HepG2 (cell line): Measurements from ENCODE around the gene HEXD. TPM values are rescaled to one million over a fixed set of nuclear protein-coding genes. Genes with fewer than 3 reads are reported as not detected.

Experiments used
- ATAC-seq: fragments of 200-7000 bp; cut with Tn5 transposase; 3 replicates; pipeline ENCODE4 v1.9.1; 2020; ENCODE audit warnings: mild to moderate bottlenecking, moderate library complexity
- BruUV-seq: library from RNA; stranded (reverse); fragments of 400-500 nt; replicated peaks from 2 replicates; lab custom pipeline; 2021; lab: Mats Ljungman, UMichigan
- CTCF ChIA-PET: fragments of 300-600 bp; formaldehyde crosslinking; extraction: SDS; loops from one replicate; lab custom pipeline; 2021; ENCODE audit warnings: low total read pairs, inconsistent platforms, low intra/inter-chr PET ratio; lab: Yijun Ruan, JAX
- POLR2A ChIA-PET: fragments of 350-600 bp; sonication (Branson Sonifier 250); formaldehyde crosslinking; loops from one replicate; lab custom pipeline; 2020; ENCODE audit warnings: antibody characterized with exemption, inconsistent platforms; lab: Yijun Ruan, JAX
- DNase-seq: peaks from one replicate; pipeline ENCODE4 v3.0.0-alpha.2; 2015; ENCODE audit warnings: low spot score
- FAIRE-seq: peaks from 3 replicates; lab custom pipeline; 2011; peaks lifted over from hg19 to GRCh38; lab: Jason Lieb, UNC
- H2AFZ ChIP-seq: one replicate; pipeline ENCODE4 v1.6.1; 2011; ENCODE audit warnings: low read length, inconsistent platforms
- H3K27ac ChIP-seq: fragments of 300-600 bp; 3 replicates; pipeline ENCODE4 v1.8.0; 2011; ENCODE audit warnings: mixed run types, mild to moderate bottlenecking, mixed read lengths, low read length, inconsistent platforms; ENCODE audit not compliant: insufficient read depth; ENCODE audit errors: extremely low read length
- H3K27me3 ChIP-seq, 2 experiments: fragments of 200-600 bp in 1 of 2; 2 replicates in 1 of 2; 3 replicates in 1 of 2; pipeline versions ENCODE4 v1.6.0 to v1.8.0; 2011; ENCODE audit warnings: low read length in 2 of 2, mild to moderate bottlenecking in 2 of 2, moderate library complexity in 2 of 2, inconsistent platforms in 1 of 2; ENCODE audit not compliant: insufficient read depth in 2 of 2, control insufficient read depth in 1 of 2
- H3K36me3 ChIP-seq, 2 experiments: fragments of 200-600 bp in 1 of 2; replicated peaks in 1 of 2; 2 replicates in 1 of 2; 3 replicates in 1 of 2; pipeline versions ENCODE4 v1.5.1 to v1.8.0; 2011; ENCODE audit warnings: low read length in 2 of 2, inconsistent platforms in 1 of 2; ENCODE audit not compliant: insufficient read depth in 2 of 2, control insufficient read depth in 1 of 2
- H3K4me1 ChIP-seq: 2 replicates; pipeline ENCODE4 v1.5.1; 2012; ENCODE audit warnings: low read length, inconsistent platforms; ENCODE audit not compliant: insufficient read depth
- H3K4me2 ChIP-seq: 2 replicates; pipeline ENCODE4 v1.6.0; 2011; ENCODE audit warnings: low read depth, low read length, inconsistent platforms
- H3K4me3 ChIP-seq, 3 experiments: fragments of 200-600 bp in 1 of 3; sonication (generic), shearing (Covaris generic) in 1 of 3; replicated peaks in 1 of 3; 2 replicates each; pipeline ENCODE4 v1.5.1; 2011 to 2016; ENCODE audit warnings: low read length in 3 of 3, inconsistent platforms in 2 of 3, low read depth in 2 of 3, mild to moderate bottlenecking in 2 of 3, control low read depth in 1 of 3, mixed read lengths in 1 of 3; ENCODE audit not compliant: insufficient read depth in 1 of 3
- H3K79me2 ChIP-seq: one replicate; pipeline ENCODE4 v1.6.1; 2011; ENCODE audit warnings: low read length, inconsistent platforms; ENCODE audit not compliant: insufficient read depth
- H3K9ac ChIP-seq: 2 replicates; pipeline ENCODE4 v1.6.0; 2011; ENCODE audit warnings: mild to moderate bottlenecking, low read depth, low read length, inconsistent platforms; ENCODE audit not compliant: insufficient read depth
- H3K9me3 ChIP-seq: 2 replicates; pipeline ENCODE4 v1.5.1; 2012; ENCODE audit warnings: mild to moderate bottlenecking, low read length
- H4K20me1 ChIP-seq: 2 replicates; pipeline ENCODE4 v1.6.0; 2011; ENCODE audit warnings: inconsistent platforms, mild to moderate bottlenecking, low read length, moderate library complexity; ENCODE audit not compliant: insufficient read depth
- ATF5 ChIP-seq: sonication (generic); formaldehyde crosslinking; IDR thresholded peaks from 2 replicates; pipeline ENCODE4 v1.4.0; 2020; ENCODE audit warnings: mild to moderate bottlenecking, low read depth, missing genetic modification reagents
- DNMT3B ChIP-seq: conservative IDR thresholded peaks from 2 replicates; pipeline ENCODE4 v1.6.1; 2016; ENCODE audit warnings: missing biosample characterization, control low read depth
- HIC2 ChIP-seq: sonication (generic); formaldehyde crosslinking; IDR thresholded peaks from 2 replicates; pipeline ENCODE4 v1.9.0; 2022; ENCODE audit warnings: low read depth, missing genetic modification reagents
- IRX3 ChIP-seq: sonication (generic); formaldehyde crosslinking; IDR thresholded peaks from 2 replicates; pipeline ENCODE4 v1.8.1; 2023; ENCODE audit warnings: mild to moderate bottlenecking, low read depth, missing genetic modification reagents, borderline replicate concordance
- SALL2 ChIP-seq: sonication (generic); formaldehyde crosslinking; IDR thresholded peaks from 2 replicates; pipeline ENCODE4 v1.8.1; 2023; ENCODE audit warnings: mild to moderate bottlenecking, missing genetic modification reagents, inconsistent platforms
- THRA ChIP-seq: sonication (generic); formaldehyde crosslinking; IDR thresholded peaks from 2 replicates; pipeline ENCODE4 v1.4.0; 2020; ENCODE audit warnings: missing genetic modification reagents, borderline replicate concordance
- TOE1 ChIP-seq: sonication (generic); formaldehyde crosslinking; IDR thresholded peaks from 2 replicates; pipeline ENCODE4 v1.4.0; 2020; ENCODE audit warnings: mild to moderate bottlenecking, missing genetic modification reagents
- ZBTB44 ChIP-seq: sonication (generic); formaldehyde crosslinking; IDR thresholded peaks from 2 replicates; pipeline ENCODE4 v1.4.0; 2020; ENCODE audit warnings: missing genetic modification reagents
- ZNF503 ChIP-seq: sonication (generic); formaldehyde crosslinking; IDR thresholded peaks from 2 replicates; pipeline ENCODE4 v1.4.0; 2020; ENCODE audit warnings: missing genetic modification reagents
- ZNF878 ChIP-seq: sonication (generic); formaldehyde crosslinking; IDR thresholded peaks from 2 replicates; pipeline ENCODE4 v1.8.1; 2023; ENCODE audit warnings: mild to moderate bottlenecking, missing genetic modification reagents, moderate library complexity
- WGBS: methylation state at CpG from one replicate; pipeline ENCODE4 v1.1.6; 2017; ENCODE audit warnings: low lambda C conversion rate; 5-methylcytosine and 5-hydroxymethylcytosine counted together
- in situ Hi-C: cut with HindIII; loops from 2 replicates; pipeline ENCODE4 v1.10.0; 2017; ENCODE audit warnings: low pct_unique_long_range_greater_than_20kb; ENCODE audit not compliant: extremely low pct_ligation_motif_present
- intact Hi-C: fragments of 100-400 bp; cut with micrococcal nuclease; formaldehyde crosslinking; loops from one replicate; pipeline ENCODE4 v1.10.0; 2022; ENCODE audit not compliant: unreplicated experiment
- polyA plus RNA-seq, 8 experiments: library from polyadenylated mRNA; depleted of rRNA in 3 of 8; stranded (reverse) in 7 of 8; unstranded in 1 of 8; fragments of >200 nt; fragmentation: Illumina TruSeq in 4 of 8; extraction: Trizol in 4 of 8; gene quantifications; 2 replicates each; pipeline versions ENCODE4 v1.2.1 to v1.2.3, GENCODE V29; 2011 to 2016; ENCODE audit warnings: low read depth in 4 of 8, missing spikeins in 1 of 8, mixed read lengths in 1 of 8; ENCODE audit not compliant: insufficient read depth in 1 of 8
- total RNA-seq, 5 experiments: library from RNA; depleted of rRNA; stranded (reverse); fragments of >200 nt; fragmentation: Illumina TruSeq; extraction: Trizol; gene quantifications; 2 replicates each; pipeline ENCODE4 v1.2.3, GENCODE V29; 2016; ENCODE audit warnings: low read depth in 1 of 5

The HEXD gene
- total and polyA plus RNA-seq, 2 of the 13 experiments (the other 11 are each of a cell fraction or from before 2014, with no cell fraction given), result 22.3 to 41.8 TPM

- Histone ChIP-seq H3K79me2 (no peaks in the 10 kb centered on the region), H3K36me3 (no peaks in the 10 kb centered on the region), H3K4me3 (no peak overlapping the region), H3K4me2 (no peak overlapping the region), H4K20me1 (no peaks in the 10 kb centered on the region), H2AFZ (no peak overlapping the region), H3K9me3 (no peaks in the 10 kb centered on the region), H3K4me1 (peaks cover 44% of the 10 kb centered on the region), H3K27ac (no peak overlapping the region), H3K9ac (no peak overlapping the region), H3K27me3 (peaks cover 8 to 35% of the 10 kb centered on the region in 2 experiments; a peak in 3 of 5 replicates)
- FAIRE-seq, result no peak
- no TSS peak for BruUV-seq
- TF ChIP-seq HIC2 (CRISPR knock-in tag) (no peak), ATF5 (no peak), ZBTB44 (no peak), ZNF503 (no peak), THRA (CRISPR knock-in tag) (no peak), DNMT3B (CRISPR knock-in tag) (no peak), ZNF878 (CRISPR knock-in tag) (no peak), TOE1 (CRISPR knock-in tag) (no peak), SALL2 (CRISPR knock-in tag) (no peak), IRX3 (CRISPR knock-in tag) (no peak)
- in situ Hi-C loops (loop anchor here (5.0 kb wide), 1 partner anchor 33 kb away; no protein-coding TSS in a partner anchor), intact Hi-C loops (loop anchor here (2.0 to 5.0 kb wide), 2 partner anchors 33 kb away; partner anchors contain the start of genes HEXD and OGFOD3)
- DNase-seq, result no peak
- ChIA-PET POLR2A (interaction anchor here (1.0 to 2.3 kb wide), 6 partner anchors 10 to 29 kb away, joined by 4 to 13 read pairs (median 8); no protein-coding TSS in a partner anchor), CTCF (no interaction called here)
- WGBS, result 55% methylated on average over 25 of the region's 26 CpGs
- ATAC-seq, result no peak
These were observed 32.4 kb upstream of the HEXD start for GRCh38 chr17:82385559-82386254.
